HEK293 (cell line): Measurements from ENCODE around the gene TBX10.

Experiments
- CTCF ChIP-seq: fragments of 450-650 bp; formaldehyde crosslinking; IDR thresholded peaks from 2 replicates; pipeline ENCODE4 v1.5.1; 2016; ENCODE audit warnings: missing biosample characterization, missing genetic modification characterization
- TF ChIP-seq, protein P1 (sequence below): fragments of 450-650 bp; IDR thresholded peaks from 2 replicates; pipeline ENCODE4 v1.5.1; 2018; ENCODE audit warnings: missing biosample characterization, missing genetic modification characterization

DNA sequence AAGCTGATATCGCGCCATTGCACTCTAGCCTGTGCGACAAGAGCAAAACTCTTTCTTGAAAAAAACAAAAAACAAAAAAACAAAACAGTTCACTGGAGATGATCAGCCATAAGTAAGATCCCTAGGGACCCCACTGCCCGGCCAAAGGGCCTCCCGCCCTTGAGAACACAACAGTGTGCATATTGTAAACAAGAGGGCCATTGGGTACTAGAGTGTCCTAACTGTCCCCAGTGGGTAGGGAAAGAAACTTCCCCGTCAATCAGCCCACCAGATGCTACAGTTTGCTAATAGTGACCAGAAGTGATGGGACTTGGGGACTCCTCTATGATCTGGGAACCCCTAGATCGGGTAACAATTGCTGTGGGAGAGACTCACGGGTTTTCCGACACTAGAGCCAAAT lies 14.7 kb upstream of the TBX10 start:
- TF ChIP-seq, protein P1, sequence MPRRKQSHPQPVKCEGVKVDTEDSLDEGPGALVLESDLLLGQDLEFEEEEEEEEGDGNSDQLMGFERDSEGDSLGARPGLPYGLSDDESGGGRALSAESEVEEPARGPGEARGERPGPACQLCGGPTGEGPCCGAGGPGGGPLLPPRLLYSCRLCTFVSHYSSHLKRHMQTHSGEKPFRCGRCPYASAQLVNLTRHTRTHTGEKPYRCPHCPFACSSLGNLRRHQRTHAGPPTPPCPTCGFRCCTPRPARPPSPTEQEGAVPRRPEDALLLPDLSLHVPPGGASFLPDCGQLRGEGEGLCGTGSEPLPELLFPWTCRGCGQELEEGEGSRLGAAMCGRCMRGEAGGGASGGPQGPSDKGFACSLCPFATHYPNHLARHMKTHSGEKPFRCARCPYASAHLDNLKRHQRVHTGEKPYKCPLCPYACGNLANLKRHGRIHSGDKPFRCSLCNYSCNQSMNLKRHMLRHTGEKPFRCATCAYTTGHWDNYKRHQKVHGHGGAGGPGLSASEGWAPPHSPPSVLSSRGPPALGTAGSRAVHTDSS, result no peak
- no peak for TF ChIP-seq CTCF (tag by site-specific recombination)
